Measurements from ENCODE around the gene PRDX5.

The PRDX5 gene

GRCh38 chr11:64286801-64287159 lies 31.1 kb upstream of the PRDX5 start:
- no peak for DNase-seq (ENCODE audit: low read depth in 1 of 2, low spot score in 1 of 2)
- no peak for TF ChIP-seq GABPA (IDR thresholded peaks at IDR 0.05; ENCODE audit: low read depth)
- TF ChIP-seq SPI1 (IDR thresholded peaks at IDR 0.05; ENCODE audit: borderline replicate concordance, low read depth) = no peak
- no peak for TF ChIP-seq POLR2AphosphoS5 (IDR thresholded peaks at IDR 0.05; ENCODE audit: low read depth)
- TF ChIP-seq, protein P1, sequence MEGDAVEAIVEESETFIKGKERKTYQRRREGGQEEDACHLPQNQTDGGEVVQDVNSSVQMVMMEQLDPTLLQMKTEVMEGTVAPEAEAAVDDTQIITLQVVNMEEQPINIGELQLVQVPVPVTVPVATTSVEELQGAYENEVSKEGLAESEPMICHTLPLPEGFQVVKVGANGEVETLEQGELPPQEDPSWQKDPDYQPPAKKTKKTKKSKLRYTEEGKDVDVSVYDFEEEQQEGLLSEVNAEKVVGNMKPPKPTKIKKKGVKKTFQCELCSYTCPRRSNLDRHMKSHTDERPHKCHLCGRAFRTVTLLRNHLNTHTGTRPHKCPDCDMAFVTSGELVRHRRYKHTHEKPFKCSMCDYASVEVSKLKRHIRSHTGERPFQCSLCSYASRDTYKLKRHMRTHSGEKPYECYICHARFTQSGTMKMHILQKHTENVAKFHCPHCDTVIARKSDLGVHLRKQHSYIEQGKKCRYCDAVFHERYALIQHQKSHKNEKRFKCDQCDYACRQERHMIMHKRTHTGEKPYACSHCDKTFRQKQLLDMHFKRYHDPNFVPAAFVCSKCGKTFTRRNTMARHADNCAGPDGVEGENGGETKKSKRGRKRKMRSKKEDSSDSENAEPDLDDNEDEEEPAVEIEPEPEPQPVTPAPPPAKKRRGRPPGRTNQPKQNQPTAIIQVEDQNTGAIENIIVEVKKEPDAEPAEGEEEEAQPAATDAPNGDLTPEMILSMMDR (IDR thresholded peaks at IDR 0.05; ENCODE audit: insufficient read depth, low read length) = no peak
- no peak for TF ChIP-seq REST (IDR thresholded peaks at IDR 0.05; ENCODE audit: insufficient replicate concordance, low read depth)
- Histone ChIP-seq H3K4me3 (replicated peaks; ENCODE audit: insufficient read depth, low read length) (no peak overlapping the region), H3K27ac (replicated peaks) (no peak overlapping the region), H3K27me3 (ENCODE audit: insufficient read depth, poor library complexity, severe bottlenecking) (peaks cover 12% of the 10 kb centered on the region)

- Histone ChIP-seq H3K4me3 (replicated peaks; ENCODE audit: insufficient read depth, low read length) (no peak overlapping the region), H3K27me3 (ENCODE audit: insufficient read depth, poor library complexity, severe bottlenecking) (peaks cover 20% of the 10 kb centered on the region), H3K27ac (replicated peaks) (no peak overlapping the region)
- no peak for TF ChIP-seq SPI1 (IDR thresholded peaks at IDR 0.05; ENCODE audit: borderline replicate concordance, low read depth)
- TF ChIP-seq REST (IDR thresholded peaks at IDR 0.05; ENCODE audit: insufficient replicate concordance, low read depth) = no peak
- TF ChIP-seq, protein P1 (IDR thresholded peaks at IDR 0.05; ENCODE audit: insufficient read depth, low read length) = no peak
- TF ChIP-seq POLR2AphosphoS5 (IDR thresholded peaks at IDR 0.05; ENCODE audit: low read depth) = no peak
- no peak for TF ChIP-seq GABPA (IDR thresholded peaks at IDR 0.05; ENCODE audit: low read depth)
- no peak for DNase-seq (ENCODE audit: low read depth in 1 of 2, low spot score in 1 of 2)
These were observed 30.1 kb upstream of the PRDX5 start for GRCh38 chr11:64287676-64288352.

DNA sequence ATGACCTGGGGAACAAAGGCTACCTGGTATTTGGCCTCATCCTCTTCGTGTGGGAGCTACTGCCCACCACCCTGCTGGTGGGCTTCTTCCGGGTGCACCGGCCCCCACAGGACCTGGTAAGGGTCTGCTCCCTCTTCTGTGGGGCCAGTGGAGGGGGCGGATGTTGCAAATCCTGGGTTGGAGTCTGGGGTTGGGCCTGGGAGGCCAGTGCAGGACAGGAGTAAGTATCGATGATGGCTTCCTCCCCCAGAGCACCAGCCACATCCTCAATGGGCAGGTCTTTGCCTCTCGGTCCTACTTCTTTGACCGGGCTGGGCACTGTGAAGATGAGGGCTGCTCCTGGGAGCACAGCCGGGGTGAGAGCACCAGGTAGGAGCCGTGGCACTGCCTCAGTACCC lies 29.6 kb upstream of the PRDX5 start:
- TF ChIP-seq GABPA (IDR thresholded peaks at IDR 0.05; ENCODE audit: low read depth) = no peak
- no peak for TF ChIP-seq SPI1 (IDR thresholded peaks at IDR 0.05; ENCODE audit: borderline replicate concordance, low read depth)
- TF ChIP-seq REST (IDR thresholded peaks at IDR 0.05; ENCODE audit: insufficient replicate concordance, low read depth) = no peak
- TF ChIP-seq POLR2AphosphoS5 (IDR thresholded peaks at IDR 0.05; ENCODE audit: low read depth) = no peak
- TF ChIP-seq, protein P1 (IDR thresholded peaks at IDR 0.05; ENCODE audit: insufficient read depth, low read length) = no peak
- DNase-seq (ENCODE audit: low read depth in 1 of 2, low spot score in 1 of 2) = no peak
- Histone ChIP-seq H3K4me3 (replicated peaks; ENCODE audit: insufficient read depth, low read length) (no peak overlapping the region), H3K27me3 (ENCODE audit: insufficient read depth, poor library complexity, severe bottlenecking) (peaks cover 25% of the 10 kb centered on the region), H3K27ac (replicated peaks) (no peak overlapping the region)

Measured in HL-60 (cell line).